PFSK-1 (cell line): Measurements from ENCODE around the gene SEC23A.

Experiments
- FOXP2 ChIP-seq: optimal IDR thresholded peaks from 2 replicates; pipeline ENCODE3; 2011; ENCODE audit warnings: borderline replicate concordance, control low read depth, inconsistent platforms; ENCODE audit not compliant: insufficient read depth; ENCODE audit errors: extremely low read length, extremely low read depth
- POLR2AphosphoS5 ChIP-seq: IDR thresholded peaks from 2 replicates; pipeline ENCODE4 v1.6.1; 2012; ENCODE audit warnings: low read depth, mild to moderate bottlenecking, control low read depth, low read length, moderate library complexity
- SIN3A ChIP-seq: IDR thresholded peaks from 2 replicates; pipeline ENCODE4 v1.6.1; 2012; ENCODE audit warnings: mild to moderate bottlenecking, low read length, moderate library complexity, borderline replicate concordance; ENCODE audit not compliant: insufficient read depth
- TAF1 ChIP-seq: IDR thresholded peaks from 2 replicates; pipeline ENCODE4 v1.6.1; 2012; ENCODE audit warnings: low read length, control low read depth, borderline replicate concordance; ENCODE audit not compliant: insufficient read depth
- TF ChIP-seq, protein P1 (sequence below), 2 experiments: IDR thresholded peaks; 2 replicates each; pipeline versions ENCODE4 v1.6.1 to v1.8.0; 2011 to 2012; ENCODE audit warnings: low read depth in 2 of 2, low read length in 2 of 2, control low read depth in 1 of 2, inconsistent platforms in 1 of 2, mild to moderate bottlenecking in 1 of 2, moderate library complexity in 1 of 2; ENCODE audit not compliant: insufficient read depth in 1 of 2

SEC23A gene

DNA sequence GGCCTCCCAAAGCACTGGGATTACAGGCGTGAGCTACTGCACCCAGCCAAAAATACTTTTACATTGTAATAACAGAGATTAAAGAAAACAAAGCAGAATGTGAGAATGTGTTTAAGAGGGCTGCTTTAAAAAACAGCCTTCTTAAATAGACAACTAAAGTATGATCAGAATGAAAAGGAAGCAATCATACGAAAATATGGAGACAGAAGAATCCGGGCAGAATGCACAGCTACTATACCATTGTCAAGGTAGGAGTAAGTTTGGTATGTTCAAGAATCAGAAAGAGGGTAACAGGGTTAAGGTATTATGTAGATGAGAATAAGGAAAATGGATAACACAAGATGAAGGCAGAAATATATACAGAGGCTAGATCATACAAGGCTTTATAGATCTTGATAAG lies 8.5 kb downstream of the SEC23A start:
- TF ChIP-seq, protein P1, sequence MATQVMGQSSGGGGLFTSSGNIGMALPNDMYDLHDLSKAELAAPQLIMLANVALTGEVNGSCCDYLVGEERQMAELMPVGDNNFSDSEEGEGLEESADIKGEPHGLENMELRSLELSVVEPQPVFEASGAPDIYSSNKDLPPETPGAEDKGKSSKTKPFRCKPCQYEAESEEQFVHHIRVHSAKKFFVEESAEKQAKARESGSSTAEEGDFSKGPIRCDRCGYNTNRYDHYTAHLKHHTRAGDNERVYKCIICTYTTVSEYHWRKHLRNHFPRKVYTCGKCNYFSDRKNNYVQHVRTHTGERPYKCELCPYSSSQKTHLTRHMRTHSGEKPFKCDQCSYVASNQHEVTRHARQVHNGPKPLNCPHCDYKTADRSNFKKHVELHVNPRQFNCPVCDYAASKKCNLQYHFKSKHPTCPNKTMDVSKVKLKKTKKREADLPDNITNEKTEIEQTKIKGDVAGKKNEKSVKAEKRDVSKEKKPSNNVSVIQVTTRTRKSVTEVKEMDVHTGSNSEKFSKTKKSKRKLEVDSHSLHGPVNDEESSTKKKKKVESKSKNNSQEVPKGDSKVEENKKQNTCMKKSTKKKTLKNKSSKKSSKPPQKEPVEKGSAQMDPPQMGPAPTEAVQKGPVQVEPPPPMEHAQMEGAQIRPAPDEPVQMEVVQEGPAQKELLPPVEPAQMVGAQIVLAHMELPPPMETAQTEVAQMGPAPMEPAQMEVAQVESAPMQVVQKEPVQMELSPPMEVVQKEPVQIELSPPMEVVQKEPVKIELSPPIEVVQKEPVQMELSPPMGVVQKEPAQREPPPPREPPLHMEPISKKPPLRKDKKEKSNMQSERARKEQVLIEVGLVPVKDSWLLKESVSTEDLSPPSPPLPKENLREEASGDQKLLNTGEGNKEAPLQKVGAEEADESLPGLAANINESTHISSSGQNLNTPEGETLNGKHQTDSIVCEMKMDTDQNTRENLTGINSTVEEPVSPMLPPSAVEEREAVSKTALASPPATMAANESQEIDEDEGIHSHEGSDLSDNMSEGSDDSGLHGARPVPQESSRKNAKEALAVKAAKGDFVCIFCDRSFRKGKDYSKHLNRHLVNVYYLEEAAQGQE (IDR thresholded peaks at IDR 0.05; ENCODE audit: insufficient read depth in 1 of 2, low read depth in 2 of 2, low read length in 2 of 2), result no peak
- TF ChIP-seq POLR2AphosphoS5, result no peak

DNA sequence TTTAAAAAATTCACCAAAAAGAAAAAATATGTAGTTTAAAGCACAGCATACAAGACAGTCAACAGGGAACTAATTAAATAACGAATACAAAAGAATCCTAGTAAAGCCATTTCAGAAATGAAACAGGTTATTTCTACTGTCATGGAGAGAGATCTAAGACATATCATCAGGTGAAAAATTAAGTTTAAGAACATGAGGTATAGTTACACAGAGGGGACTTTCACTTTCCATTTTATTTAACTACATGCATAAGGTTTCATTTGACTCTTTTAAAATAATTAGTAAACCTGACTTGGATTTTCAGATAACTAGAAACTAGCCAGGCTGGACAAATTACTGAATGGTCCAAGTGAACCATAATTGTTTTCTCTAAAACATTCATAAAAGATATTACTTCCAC lies 11.3 kb downstream of the SEC23A start:
- TF ChIP-seq, protein P1 (IDR thresholded peaks at IDR 0.05; ENCODE audit: insufficient read depth in 1 of 2, low read depth in 2 of 2, low read length in 2 of 2), result no peak
- TF ChIP-seq SIN3A (no peak), TAF1 (no peak), FOXP2 (no peak), POLR2AphosphoS5 (no peak)

DNA sequence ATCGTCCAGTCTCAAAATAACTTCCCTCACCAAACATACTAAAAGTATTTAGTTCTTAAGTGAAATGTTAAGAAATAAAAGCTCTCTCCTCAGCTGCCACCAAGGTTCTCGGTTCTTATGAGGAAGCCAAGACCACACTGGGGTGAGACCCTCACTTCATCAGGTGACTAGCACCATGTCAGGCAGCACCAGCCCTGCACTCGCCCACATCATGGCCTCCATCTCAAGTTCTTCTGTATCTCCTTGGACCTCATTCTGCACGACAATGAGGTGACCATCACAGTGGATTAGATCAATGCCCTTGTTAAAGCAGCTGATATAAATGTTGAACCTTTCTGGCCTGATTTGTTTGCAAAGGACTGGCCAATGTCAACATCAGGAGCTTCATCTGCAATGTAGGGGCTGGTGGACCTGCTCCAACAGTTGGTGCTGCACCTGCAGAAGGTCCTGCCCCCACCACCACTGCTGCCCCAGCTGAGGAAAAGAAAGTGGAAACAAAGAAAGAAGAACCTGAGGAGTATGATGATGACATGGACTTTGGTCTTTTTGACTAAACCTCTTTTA lies 12.4 kb downstream of the SEC23A start:
- no peak for TF ChIP-seq POLR2AphosphoS5
- TF ChIP-seq TAF1, result no peak
- no peak for TF ChIP-seq FOXP2
- TF ChIP-seq, protein P1 (IDR thresholded peaks at IDR 0.05; ENCODE audit: insufficient read depth in 1 of 2, low read depth in 2 of 2, low read length in 2 of 2), result no peak
- no peak for TF ChIP-seq SIN3A

DNA sequence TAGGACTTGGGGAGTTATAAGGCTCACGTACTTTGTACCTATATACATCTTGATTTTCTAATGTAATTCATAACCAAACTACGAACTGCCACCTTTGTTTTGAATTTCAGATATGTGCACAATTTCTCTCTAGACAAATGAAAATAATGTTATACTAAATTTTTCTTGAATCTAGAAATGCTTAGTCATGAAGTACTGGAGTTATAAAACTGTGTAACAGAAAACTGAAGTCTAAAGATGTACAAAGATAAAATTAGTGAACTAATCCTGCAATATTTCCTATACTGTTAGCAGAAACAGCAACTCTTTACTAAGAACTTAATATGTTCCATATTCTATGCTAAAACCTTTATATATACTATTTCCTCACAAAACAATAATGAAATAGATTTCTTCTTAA lies 15.5 kb downstream of the SEC23A start:
- TF ChIP-seq SIN3A (no peak), POLR2AphosphoS5 (no peak), FOXP2 (no peak), TAF1 (no peak)
- TF ChIP-seq, protein P1 (IDR thresholded peaks at IDR 0.05; ENCODE audit: insufficient read depth in 1 of 2, low read depth in 2 of 2, low read length in 2 of 2), result no peak

DNA sequence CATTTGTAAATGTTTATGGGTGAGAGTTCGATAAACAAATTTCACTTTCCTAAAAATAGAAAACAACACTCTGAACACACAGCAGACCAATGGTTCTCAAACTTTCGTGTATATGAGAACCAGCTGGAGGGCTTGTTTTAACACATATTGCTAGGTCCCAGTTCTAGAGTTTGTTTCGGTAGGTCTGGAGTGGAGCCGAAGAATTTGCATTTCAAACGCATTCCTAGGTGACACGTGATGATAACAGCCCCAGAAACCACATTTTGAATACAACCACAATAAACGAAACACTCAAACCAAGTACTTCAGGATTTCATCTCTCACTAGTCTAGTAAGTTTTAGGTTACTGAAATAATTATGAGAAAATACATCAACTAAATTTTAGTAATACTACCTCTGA lies 17.1 kb downstream of the SEC23A start:
- TF ChIP-seq FOXP2 (no peak), POLR2AphosphoS5 (no peak)
